ENCODE data around the gene ZNF385B.

Gene ZNF385B

GRCh38 chr2:179861416-179862067, at the start of gene ZNF385B:
Gene ZNF385B (minus strand): TSS chr2:179861612.
- Histone ChIP-seq H3K27me3 (ENCODE audit: insufficient read depth, low read length, poor library complexity) (peaks cover 11% of the 10 kb centered on the region), H3K36me3 (ENCODE audit: insufficient read depth, low read length) (no peaks in the 10 kb centered on the region), H3K4me2 (ENCODE audit: insufficient read depth, low read length) (no peak within 1 kb of the TSS), H3K4me3 (ENCODE audit: low read depth in 1 of 2, low read length in 2 of 2) (no peak within 1 kb of the TSS), H3K9me3 (ENCODE audit: insufficient read depth, low read length, severe bottlenecking) (no peaks in the 10 kb centered on the region), H3K4me1 (ENCODE audit: insufficient read depth, low read length) (no peaks in the 10 kb centered on the region), H3K9ac (ENCODE audit: low read depth, low read length) (no peak within 1 kb of the TSS), H3K79me2 (ENCODE audit: insufficient read depth, low read length) (no peaks in the 10 kb centered on the region), H4K20me1 (ENCODE audit: insufficient read depth, low read length) (no peaks in the 10 kb centered on the region), H3K27ac (ENCODE audit: low read length) (no peak within 1 kb of the TSS), H2AFZ (ENCODE audit: low read depth, low read length) (no peak within 1 kb of the TSS)
- TF ChIP-seq EZH2 (IDR thresholded peaks at IDR 0.05; ENCODE audit: borderline replicate concordance, low read depth, low read length, severe bottlenecking) = no peak
- TF ChIP-seq CTCF (IDR thresholded peaks at IDR 0.05; ENCODE audit: borderline replicate concordance, extremely low read depth, low read length, poor library complexity, severe bottlenecking) = no peak
- ATAC-seq (ENCODE audit: insufficient read depth, low read depth) (no peak), DNase-seq (no peak)

- DNase-seq (no peak), ATAC-seq (ENCODE audit: insufficient read depth, low read depth) (no peak)
- Histone ChIP-seq H4K20me1 (ENCODE audit: insufficient read depth, low read length) (no peaks in the 10 kb centered on the region), H3K27me3 (ENCODE audit: insufficient read depth, low read length, poor library complexity) (no peaks in the 10 kb centered on the region), H3K9ac (ENCODE audit: low read depth, low read length) (no peak overlapping the region), H3K27ac (ENCODE audit: low read length) (no peak overlapping the region), H2AFZ (ENCODE audit: low read depth, low read length) (no peak overlapping the region), H3K79me2 (ENCODE audit: insufficient read depth, low read length) (no peaks in the 10 kb centered on the region), H3K4me2 (ENCODE audit: insufficient read depth, low read length) (no peak overlapping the region), H3K36me3 (ENCODE audit: insufficient read depth, low read length) (no peaks in the 10 kb centered on the region), H3K4me1 (ENCODE audit: insufficient read depth, low read length) (no peaks in the 10 kb centered on the region), H3K4me3 (ENCODE audit: low read depth in 1 of 2, low read length in 2 of 2) (no peak overlapping the region), H3K9me3 (ENCODE audit: insufficient read depth, low read length, severe bottlenecking) (no peaks in the 10 kb centered on the region)
- TF ChIP-seq EZH2 (IDR thresholded peaks at IDR 0.05; ENCODE audit: borderline replicate concordance, low read depth, low read length, severe bottlenecking) (no peak), CTCF (IDR thresholded peaks at IDR 0.05; ENCODE audit: borderline replicate concordance, extremely low read depth, low read length, poor library complexity, severe bottlenecking) (no peak)
These were observed 49.3 kb upstream of the ZNF385B start for GRCh38 chr2:179910735-179911113.

- ATAC-seq (ENCODE audit: insufficient read depth, low read depth) (no peak), DNase-seq (no peak)
- no peak overlapping the region for H3K27ac ChIP-seq (ENCODE audit: low read length)
- H3K27me3 ChIP-seq (ENCODE audit: insufficient read depth, low read length, poor library complexity) = no peaks in the 10 kb centered on the region
- H3K9me3 ChIP-seq (ENCODE audit: insufficient read depth, low read length, severe bottlenecking) = no peaks in the 10 kb centered on the region
- no peaks in the 10 kb centered on the region for H4K20me1 ChIP-seq (ENCODE audit: insufficient read depth, low read length)
- no peak overlapping the region for H2AFZ ChIP-seq (ENCODE audit: low read depth, low read length)
- no peak overlapping the region for H3K4me2 ChIP-seq (ENCODE audit: insufficient read depth, low read length)
- no peaks in the 10 kb centered on the region for H3K79me2 ChIP-seq (ENCODE audit: insufficient read depth, low read length)
- H3K4me1 ChIP-seq (ENCODE audit: insufficient read depth, low read length) = no peaks in the 10 kb centered on the region
- no peak overlapping the region for H3K4me3 ChIP-seq (ENCODE audit: low read depth in 1 of 2, low read length in 2 of 2)
- H3K36me3 ChIP-seq (ENCODE audit: insufficient read depth, low read length) = no peaks in the 10 kb centered on the region
- H3K9ac ChIP-seq (ENCODE audit: low read depth, low read length) = no peak overlapping the region
- no peak for TF ChIP-seq EZH2 (IDR thresholded peaks at IDR 0.05; ENCODE audit: borderline replicate concordance, low read depth, low read length, severe bottlenecking)
- TF ChIP-seq CTCF (IDR thresholded peaks at IDR 0.05; ENCODE audit: borderline replicate concordance, extremely low read depth, low read length, poor library complexity, severe bottlenecking) = no peak
These were observed 48.7 kb upstream of the ZNF385B start for GRCh38 chr2:179909845-179910734.

Data from DND-41 (cell line).